ENCODE results near the gene F13A1. TPM values are rescaled to one million over a fixed set of nuclear protein-coding genes. Genes with fewer than 3 reads are reported as not detected.

Gene F13A1
- polyA plus RNA-seq, 3 donors, result 8.7 to 296 (median 129) TPM

GRCh38 chr6:6219716-6220115 lies 100.7 kb downstream of the F13A1 start:
- WGBS, 3 donors, result 56 to 87% (median 83%) methylated on average over 3 of the region's 3 CpGs
- no peak overlapping the region for H3K27ac ChIP-seq (ENCODE audit: low read depth, low read length)

- 63 to 69% (median 65%) methylated on average over 3 of the region's 3 CpGs for WGBS, 3 donors
- no peak overlapping the region for H3K27ac ChIP-seq (ENCODE audit: low read depth, low read length)
Measured at GRCh38 chr6:6218759-6219085, 101.7 kb downstream of the F13A1 start.

GRCh38 chr6:6217855-6218758 lies 102.4 kb downstream of the F13A1 start:
- 47 to 61% (median 51%) methylated on average over 11 of the region's 11 CpGs for WGBS, 3 donors
- no peak overlapping the region for H3K27ac ChIP-seq (ENCODE audit: low read depth, low read length)

- H3K27ac ChIP-seq (ENCODE audit: low read depth, low read length), result no peak overlapping the region
- WGBS, 3 donors, result 77 to 90% (median 84%) methylated on average over 2 of the region's 2 CpGs
Measured at GRCh38 chr6:6210994-6211393, 109.5 kb downstream of the F13A1 start.

- 74 to 88% (median 87%) methylated on average over 2 of the region's 2 CpGs for WGBS, 3 donors
- H3K27ac ChIP-seq (ENCODE audit: low read depth, low read length), result no peak overlapping the region
Measured at GRCh38 chr6:6202886-6203285, 117.6 kb downstream of the F13A1 start.

GRCh38 chr6:6201200-6201599 lies 119.3 kb downstream of the F13A1 start:
- no peak overlapping the region for H3K27ac ChIP-seq (ENCODE audit: low read depth, low read length)
- WGBS, 3 donors, result 35 to 46% (median 40%) methylated on average over 4 of the region's 4 CpGs

GRCh38 chr6:6199678-6200077 lies 120.8 kb downstream of the F13A1 start:
- H3K27ac ChIP-seq (ENCODE audit: low read depth, low read length), result no peak overlapping the region
- WGBS, 3 donors, result 72 to 94% (median 92%) methylated on average over 3 of the region's 3 CpGs

GRCh38 chr6:6196762-6197161 lies 123.7 kb downstream of the F13A1 start:
- WGBS, 3 donors, result 39 to 57% (median 46%) methylated on average over 3 of the region's 3 CpGs
- H3K27ac ChIP-seq (ENCODE audit: low read depth, low read length), result no peak overlapping the region

- no peak overlapping the region for H3K27ac ChIP-seq (ENCODE audit: low read depth, low read length)
- 65 to 94% (median 93%) methylated on average over 1 of the region's 1 CpG for WGBS, 3 donors
Measured at GRCh38 chr6:6195080-6195479, 125.4 kb downstream of the F13A1 start.

GRCh38 chr6:6193221-6193745 lies 127.2 kb downstream of the F13A1 start:
- 66 to 85% (median 71%) methylated on average over 7 of the region's 7 CpGs for WGBS, 3 donors
- no peak overlapping the region for H3K27ac ChIP-seq (ENCODE audit: low read depth, low read length)

- H3K27ac ChIP-seq (ENCODE audit: low read depth, low read length), result no peak overlapping the region
- 81 to 91% (median 81%) methylated on average over 1 of the region's 1 CpG for WGBS, 3 donors
Measured at GRCh38 chr6:6191909-6192308, 128.6 kb downstream of the F13A1 start.

GRCh38 chr6:6191476-6191875 lies 129.0 kb downstream of the F13A1 start:
- 38 to 50% (median 41%) methylated on average over 2 of the region's 2 CpGs for WGBS, 3 donors
- no peak overlapping the region for H3K27ac ChIP-seq (ENCODE audit: low read depth, low read length)

GRCh38 chr6:6180684-6181083 lies 139.8 kb downstream of the F13A1 start:
- WGBS, 3 donors, result 63 to 82% (median 76%) methylated on average over 2 of the region's 2 CpGs

GRCh38 chr6:6179858-6180623 lies 140.4 kb downstream of the F13A1 start:
- H3K27ac ChIP-seq (ENCODE audit: low read depth, low read length), result no peak overlapping the region
- WGBS, 3 donors, result 67 to 85% (median 73%) methylated on average over 11 of the region's 11 CpGs

More at GRCh38 chr6:6180684-6181083, 139.8 kb downstream of the F13A1 start:
- no peak overlapping the region for H3K27ac ChIP-seq (ENCODE audit: low read depth, low read length)

GRCh38 chr6:6178795-6179194 lies 141.7 kb downstream of the F13A1 start:
- H3K27ac ChIP-seq (ENCODE audit: low read depth, low read length), result no peak overlapping the region
- WGBS, 3 donors, result 54 to 72% (median 63%) methylated on average over 6 of the region's 6 CpGs

- H3K27ac ChIP-seq (ENCODE audit: low read depth, low read length), result no peak overlapping the region
- 42 to 89% (median 89%) methylated on average over 4 of the region's 4 CpGs for WGBS, 3 donors
Measured at GRCh38 chr6:6177754-6178153, 142.7 kb downstream of the F13A1 start.

GRCh38 chr6:6176586-6177228 lies 143.8 kb downstream of the F13A1 start:
- 54 to 64% (median 60%) methylated on average over 8 of the region's 8 CpGs for WGBS, 3 donors

GRCh38 chr6:6176127-6176526 lies 144.3 kb downstream of the F13A1 start:
- no peak overlapping the region for H3K27ac ChIP-seq (ENCODE audit: low read depth, low read length)

More at GRCh38 chr6:6176586-6177228, 143.8 kb downstream of the F13A1 start:
- no peak overlapping the region for H3K27ac ChIP-seq (ENCODE audit: low read depth, low read length)

- H3K27ac ChIP-seq (ENCODE audit: low read depth, low read length), result no peak overlapping the region
- 35 to 79% (median 73%) methylated on average over 1 of the region's 1 CpG for WGBS, 3 donors
Measured at GRCh38 chr6:6169141-6169540, 151.3 kb downstream of the F13A1 start.
